Measurements from ENCODE around the gene EXOSC5.

DNA sequence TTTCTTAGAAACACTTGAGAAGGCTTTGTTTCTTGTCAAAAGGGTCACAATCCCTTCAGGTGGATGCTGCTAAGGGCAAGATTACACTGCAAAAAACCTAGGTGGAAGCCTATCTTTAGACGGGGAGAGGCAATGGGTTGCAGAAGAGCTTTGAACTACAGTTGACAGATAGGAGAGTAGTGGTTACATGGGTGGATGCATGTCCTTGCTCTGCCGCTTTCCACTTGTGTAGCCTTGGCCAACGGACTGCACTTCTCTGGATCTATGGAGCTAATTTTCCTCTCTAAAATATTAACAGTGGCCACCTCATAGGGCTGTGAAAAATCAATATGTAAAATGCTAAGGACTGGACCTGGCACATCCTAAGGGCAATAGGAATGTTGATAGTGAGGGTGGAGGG, 1.4 kb upstream of the EXOSC5 start:
- TF ChIP-seq POLR2AphosphoS5 (IDR thresholded peaks at IDR 0.05) (no peak), POLR2A (IDR thresholded peaks at IDR 0.05) (no peak)
- TF ChIP-seq, protein P1, sequence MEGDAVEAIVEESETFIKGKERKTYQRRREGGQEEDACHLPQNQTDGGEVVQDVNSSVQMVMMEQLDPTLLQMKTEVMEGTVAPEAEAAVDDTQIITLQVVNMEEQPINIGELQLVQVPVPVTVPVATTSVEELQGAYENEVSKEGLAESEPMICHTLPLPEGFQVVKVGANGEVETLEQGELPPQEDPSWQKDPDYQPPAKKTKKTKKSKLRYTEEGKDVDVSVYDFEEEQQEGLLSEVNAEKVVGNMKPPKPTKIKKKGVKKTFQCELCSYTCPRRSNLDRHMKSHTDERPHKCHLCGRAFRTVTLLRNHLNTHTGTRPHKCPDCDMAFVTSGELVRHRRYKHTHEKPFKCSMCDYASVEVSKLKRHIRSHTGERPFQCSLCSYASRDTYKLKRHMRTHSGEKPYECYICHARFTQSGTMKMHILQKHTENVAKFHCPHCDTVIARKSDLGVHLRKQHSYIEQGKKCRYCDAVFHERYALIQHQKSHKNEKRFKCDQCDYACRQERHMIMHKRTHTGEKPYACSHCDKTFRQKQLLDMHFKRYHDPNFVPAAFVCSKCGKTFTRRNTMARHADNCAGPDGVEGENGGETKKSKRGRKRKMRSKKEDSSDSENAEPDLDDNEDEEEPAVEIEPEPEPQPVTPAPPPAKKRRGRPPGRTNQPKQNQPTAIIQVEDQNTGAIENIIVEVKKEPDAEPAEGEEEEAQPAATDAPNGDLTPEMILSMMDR (IDR thresholded peaks at IDR 0.05): no peak

Measured in sigmoid colon (tissue), 4 donors.